SK-N-SH (cell line): Measurements from ENCODE around the gene GALNTL6. TPM values are rescaled to one million over a fixed set of nuclear protein-coding genes. Genes with fewer than 3 reads are reported as not detected.

Source experiments
- CTCF ChIA-PET: fragments of 300-600, 350-600 bp; formaldehyde crosslinking; extraction: SDS; loops from one replicate; lab custom pipeline; 2021; lab: Yijun Ruan, JAX
- POLR2A ChIA-PET: fragments of 350-600 bp; sonication (Branson Sonifier 250); formaldehyde crosslinking; extraction: SDS; loops from one replicate; lab custom pipeline; 2020; ENCODE audit warnings: antibody characterized with exemption, inconsistent platforms; lab: Yijun Ruan, JAX
- DNase-seq: peaks from one replicate; pipeline ENCODE4 v3.0.0; 2012
- H2AFZ ChIP-seq: fragments of 200-600 bp; sonication (generic); 2 replicates; pipeline ENCODE4 v1.8.1; 2016; ENCODE audit warnings: antibody characterized with exemption, mild to moderate bottlenecking, low read depth
- H3F3A ChIP-seq: fragments of 200-600 bp; sonication (generic); replicated peaks from 2 replicates; pipeline ENCODE3; 2016; ENCODE audit warnings: antibody characterized with exemption, mild to moderate bottlenecking; ENCODE audit not compliant: insufficient read depth
- H3K27ac ChIP-seq, 2 experiments: fragments of 200-500 bp in 1 of 2; fragments of 200-600 bp in 1 of 2; sonication (Bioruptor generic) in 1 of 2; sonication (generic), shearing (Covaris generic) in 1 of 2; 2 replicates each; pipeline versions ENCODE4 v1.5.1 to v1.6.1; 2014 to 2016; ENCODE audit warnings: low read depth in 2 of 2, inconsistent platforms in 1 of 2, low read length in 1 of 2, mild to moderate bottlenecking in 1 of 2, mixed read lengths in 1 of 2
- H3K27me3 ChIP-seq: fragments of 200-600 bp; sonication (generic), shearing (Covaris generic); 2 replicates; pipeline ENCODE4 v1.6.1; 2016; ENCODE audit warnings: mixed run types; ENCODE audit not compliant: insufficient read depth
- H3K36me3 ChIP-seq, 2 experiments: fragments of 200-500 bp in 1 of 2; fragments of 200-600 bp in 1 of 2; sonication (Bioruptor generic) in 1 of 2; sonication (generic) in 1 of 2; replicated peaks in 1 of 2; 2 replicates each; pipeline versions ENCODE3 to v1.5.1; 2014 to 2016; ENCODE audit warnings: low read length in 1 of 2, mild to moderate bottlenecking in 1 of 2; ENCODE audit not compliant: insufficient read depth in 2 of 2, control insufficient read depth in 1 of 2
- H3K4me1 ChIP-seq, 2 experiments: fragments of 200-500 bp in 1 of 2; fragments of 200-600 bp in 1 of 2; sonication (Bioruptor generic) in 1 of 2; sonication (generic), shearing (Covaris generic) in 1 of 2; 2 replicates each; pipeline versions ENCODE4 v1.5.1 to v1.6.1; 2014 to 2016; ENCODE audit warnings: low read depth in 1 of 2, low read length in 1 of 2, mixed run types in 1 of 2; ENCODE audit not compliant: insufficient read depth in 2 of 2, control insufficient read depth in 1 of 2
- H3K4me2 ChIP-seq: fragments of 200-600 bp; sonication (generic), shearing (Covaris generic); 2 replicates; pipeline ENCODE4 v1.6.1; 2017; ENCODE audit warnings: mixed run types
- H3K4me3 ChIP-seq, 2 experiments: fragments of 200-500 bp in 1 of 2; fragments of 200-600 bp in 1 of 2; sonication (Bioruptor generic) in 1 of 2; sonication (generic), shearing (Covaris generic) in 1 of 2; 2 replicates each; pipeline versions ENCODE4 v1.5.1 to v1.8.1; 2014 to 2016; ENCODE audit warnings: low read depth in 2 of 2, inconsistent platforms in 1 of 2, low read length in 1 of 2, mild to moderate bottlenecking in 1 of 2, mixed read lengths in 1 of 2, moderate library complexity in 1 of 2
- H3K79me2 ChIP-seq: fragments of 200-600 bp; sonication (generic); 2 replicates; pipeline ENCODE4 v1.8.1; 2017; ENCODE audit warnings: mild to moderate bottlenecking; ENCODE audit not compliant: insufficient read depth
- H3K9ac ChIP-seq: fragments of 200-600 bp; sonication (generic); 2 replicates; pipeline ENCODE4 v1.6.1; 2017; ENCODE audit warnings: mixed run types
- H3K9me2 ChIP-seq: fragments of 200-600 bp; sonication (generic); 2 replicates; pipeline ENCODE4 v1.6.1; 2017; ENCODE audit warnings: mixed run types
- H3K9me3 ChIP-seq: fragments of 200-600 bp; sonication (generic); 2 replicates; pipeline ENCODE4 v1.6.1; 2017; ENCODE audit warnings: mixed run types, mild to moderate bottlenecking, moderate library complexity
- H4K20me1 ChIP-seq: fragments of 200-600 bp; sonication (generic); 2 replicates; pipeline ENCODE4 v1.6.1; 2017; ENCODE audit warnings: mild to moderate bottlenecking, mixed run types; ENCODE audit not compliant: insufficient read depth
- ELF1 ChIP-seq: IDR thresholded peaks from 2 replicates; pipeline ENCODE4 v1.4.0; 2012
- EP300 ChIP-seq, 2 experiments: IDR thresholded peaks; 2 replicates each; pipeline versions ENCODE4 v1.4.0 to v1.6.1; 2012; ENCODE audit warnings: borderline replicate concordance in 1 of 2, low read depth in 1 of 2, low read length in 1 of 2
- FOXM1 ChIP-seq: IDR thresholded peaks from 2 replicates; pipeline ENCODE4 v1.4.0; 2012; ENCODE audit warnings: low read depth, mild to moderate bottlenecking
- GATA2 ChIP-seq: sonication (generic); formaldehyde crosslinking; IDR thresholded peaks from 2 replicates; pipeline ENCODE4 v1.5.0; 2020; ENCODE audit warnings: mild to moderate bottlenecking, missing genetic modification reagents
- IRF3 ChIP-seq: fragments of 150-350 bp; IDR thresholded peaks from 2 replicates; pipeline ENCODE4 v1.6.1; 2016; ENCODE audit warnings: mild to moderate bottlenecking, low read depth, low read length
- MEF2A ChIP-seq: IDR thresholded peaks from 2 replicates; pipeline ENCODE4 v1.4.0; 2012; ENCODE audit warnings: low read depth, borderline replicate concordance
- MXI1 ChIP-seq: IDR thresholded peaks from 2 replicates; pipeline ENCODE4 v1.6.1; 2012; ENCODE audit warnings: mild to moderate bottlenecking, low read depth, low read length, improper control_type of control experiment
- NFIC ChIP-seq: IDR thresholded peaks from 2 replicates; pipeline ENCODE4 v1.4.0; 2012; ENCODE audit warnings: borderline replicate concordance
- SMC3 ChIP-seq: IDR thresholded peaks from 2 replicates; pipeline ENCODE4 v1.6.1; 2012; ENCODE audit warnings: low read depth, low read length, improper control_type of control experiment
- TAF1 ChIP-seq: IDR thresholded peaks from 2 replicates; pipeline ENCODE4 v1.6.1; 2012; ENCODE audit warnings: low read depth, mild to moderate bottlenecking, low read length, moderate library complexity, borderline replicate concordance
- USF2 ChIP-seq: fragments of 150-350 bp; IDR thresholded peaks from 2 replicates; pipeline ENCODE4 v1.6.1; 2017; ENCODE audit warnings: antibody characterized with exemption, low read length, low read depth, borderline replicate concordance
- YY1 ChIP-seq: IDR thresholded peaks from 2 replicates; pipeline ENCODE4 v1.4.0; 2012; ENCODE audit warnings: low read depth, mild to moderate bottlenecking
- ZBTB33 ChIP-seq: IDR thresholded peaks from 2 replicates; pipeline ENCODE4 v1.4.0; 2012; ENCODE audit warnings: low read depth, borderline replicate concordance
- WGBS: methylation state at CpG from one replicate; pipeline ENCODE4 v1.1.6; 2017; ENCODE audit warnings: low lambda C conversion rate; 5-methylcytosine and 5-hydroxymethylcytosine counted together
- polyA plus RNA-seq, 3 experiments: library from polyadenylated mRNA; depleted of rRNA; stranded (reverse); fragments of >200 nt; gene quantifications; 2 replicates each; pipeline ENCODE4 v1.2.3, GENCODE V29; 2012
- TF ChIP-seq, protein P1 (sequence below): IDR thresholded peaks from 2 replicates; pipeline ENCODE4 v1.4.0; 2012; ENCODE audit warnings: low read depth, borderline replicate concordance

GALNTL6 gene
- polyA plus RNA-seq, 1 of the 3 experiments (the other 2 are of a cell fraction), result 0.07 TPM

GRCh38 chr4:172656055-172656454, 842.9 kb downstream of the GALNTL6 start:
- Histone ChIP-seq H3K27me3 (no peaks in the 10 kb centered on the region), H3K27ac (no peak overlapping the region), H3F3A (no peaks in the 10 kb centered on the region), H3K9me2 (no peaks in the 10 kb centered on the region), H2AFZ (no peak overlapping the region), H3K4me1 (no peaks in the 10 kb centered on the region), H3K36me3 (no peaks in the 10 kb centered on the region), H4K20me1 (no peaks in the 10 kb centered on the region), H3K79me2 (no peaks in the 10 kb centered on the region), H3K4me2 (no peak overlapping the region), H3K9me3 (no peaks in the 10 kb centered on the region), H3K4me3 (no peak overlapping the region), H3K9ac (no peak overlapping the region)
- TF ChIP-seq ZBTB33 (no peak), FOXM1 (no peak)
- WGBS, result 46% methylated on average over 5 of the region's 5 CpGs
- no peak for DNase-seq
- CTCF ChIA-PET, result no interaction called here
- POLR2A ChIA-PET, result no interaction called here

DNA sequence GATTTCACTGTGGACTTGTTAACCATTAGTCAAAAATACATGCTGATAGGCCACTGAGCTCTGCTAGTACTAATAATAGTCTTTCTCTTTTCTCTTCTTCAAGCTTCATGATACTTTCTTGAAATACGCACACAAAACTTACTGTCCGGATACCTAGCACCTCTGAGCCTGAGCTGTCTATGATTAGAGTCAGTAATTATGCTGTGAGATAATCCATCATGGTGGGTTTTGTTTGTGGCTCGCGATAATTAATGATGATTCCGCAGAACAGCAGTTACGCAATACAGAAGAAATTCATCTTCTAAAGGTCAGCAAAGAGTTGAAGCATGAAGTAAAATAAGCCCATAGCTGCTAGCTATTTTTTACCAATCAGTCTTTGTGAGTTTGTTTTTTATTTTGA, 843.9 kb downstream of the GALNTL6 start:
- no peaks in the 10 kb centered on the region for H3K79me2 ChIP-seq
- no peaks in the 10 kb centered on the region for H4K20me1 ChIP-seq
- no peak overlapping the region for H3K27ac ChIP-seq
- ChIA-PET CTCF (no interaction called here), POLR2A (no interaction called here)
- H3K9me3 ChIP-seq, result no peaks in the 10 kb centered on the region
- 92% methylated on average over 6 of the region's 6 CpGs for WGBS
- no peak for TF ChIP-seq EP300 (IDR thresholded peaks at IDR 0.05; ENCODE audit: borderline replicate concordance in 1 of 2, low read depth in 1 of 2, low read length in 1 of 2)
- no peak for DNase-seq
- H3K4me2 ChIP-seq, result no peak overlapping the region
- no peaks in the 10 kb centered on the region for H3K36me3 ChIP-seq
- no peaks in the 10 kb centered on the region for H3K9me2 ChIP-seq
- H2AFZ ChIP-seq, result no peak overlapping the region
- no peak overlapping the region for H3K9ac ChIP-seq
- no peaks in the 10 kb centered on the region for H3K4me1 ChIP-seq
- no peaks in the 10 kb centered on the region for H3F3A ChIP-seq
- H3K4me3 ChIP-seq, result no peak overlapping the region
- no peaks in the 10 kb centered on the region for H3K27me3 ChIP-seq

DNA sequence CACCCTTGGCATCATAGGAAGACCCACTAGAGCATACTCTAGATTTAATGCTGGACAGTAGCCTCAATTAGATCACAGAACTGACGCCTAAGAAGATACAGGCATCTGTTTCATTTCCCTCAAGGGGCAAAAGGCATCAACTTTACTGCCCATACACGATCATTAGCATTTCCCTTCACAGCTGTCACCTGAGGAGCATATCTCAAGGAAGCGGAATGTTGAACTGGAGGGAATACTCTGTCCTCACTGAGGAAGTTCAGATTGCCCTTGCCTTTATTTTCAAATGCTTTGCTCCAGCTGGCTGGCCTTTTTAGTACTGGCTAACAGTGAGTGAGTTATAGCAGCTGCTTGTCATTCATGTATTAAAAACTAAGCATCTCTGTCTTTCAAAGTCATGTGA, 847.0 kb downstream of the GALNTL6 start:
- H3K4me1 ChIP-seq, result no peaks in the 10 kb centered on the region
- DNase-seq, result no peak
- no peaks in the 10 kb centered on the region for H3K27me3 ChIP-seq
- 33% methylated on average over 3 of the region's 3 CpGs for WGBS
- H3K36me3 ChIP-seq, result no peaks in the 10 kb centered on the region
- H2AFZ ChIP-seq, result no peak overlapping the region
- POLR2A ChIA-PET, result no interaction called here
- no peaks in the 10 kb centered on the region for H3F3A ChIP-seq
- CTCF ChIA-PET, result no interaction called here
- H3K4me2 ChIP-seq, result no peak overlapping the region
- no peaks in the 10 kb centered on the region for H3K9me2 ChIP-seq
- no peaks in the 10 kb centered on the region for H4K20me1 ChIP-seq
- H3K27ac ChIP-seq, result no peak overlapping the region
- no peak for TF ChIP-seq GATA2 (CRISPR knock-in tag)
- no peak for TF ChIP-seq USF2
- TF ChIP-seq NFIC, result no peak
- TF ChIP-seq MXI1, result no peak
- no peak for TF ChIP-seq YY1
- no peak for TF ChIP-seq SMC3
- TF ChIP-seq MEF2A, result no peak
- TF ChIP-seq ELF1, result no peak
- no peak for TF ChIP-seq IRF3
- TF ChIP-seq TAF1, result no peak
- TF ChIP-seq, protein P1, sequence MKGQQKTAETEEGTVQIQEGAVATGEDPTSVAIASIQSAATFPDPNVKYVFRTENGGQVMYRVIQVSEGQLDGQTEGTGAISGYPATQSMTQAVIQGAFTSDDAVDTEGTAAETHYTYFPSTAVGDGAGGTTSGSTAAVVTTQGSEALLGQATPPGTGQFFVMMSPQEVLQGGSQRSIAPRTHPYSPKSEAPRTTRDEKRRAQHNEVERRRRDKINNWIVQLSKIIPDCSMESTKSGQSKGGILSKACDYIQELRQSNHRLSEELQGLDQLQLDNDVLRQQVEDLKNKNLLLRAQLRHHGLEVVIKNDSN, result no peak
- TF ChIP-seq, all 33 proteins: peak for 0
- Histone ChIP-seq H3K9ac (no peak overlapping the region), H3K9me3 (no peaks in the 10 kb centered on the region), H3K79me2 (no peaks in the 10 kb centered on the region), H3K4me3 (no peak overlapping the region)
